Epithelial cell of proximal tubule (primary cell): ENCODE results near the gene GIGYF2. TPM values are rescaled to one million over a fixed set of nuclear protein-coding genes. Genes with fewer than 3 reads are reported as not detected.

Source experiments
- DNase-seq: peaks from one replicate; pipeline ENCODE4 v3.0.0-alpha.2; 2011; ENCODE audit warnings: low read depth
- H3K4me3 ChIP-seq: 2 replicates; pipeline ENCODE4 v1.5.1; 2011; ENCODE audit warnings: low read depth, mild to moderate bottlenecking, low read length
- total RNA-seq: library from RNA; depleted of rRNA; stranded (reverse); fragments of >200 nt; gene quantifications from 2 replicates; pipeline ENCODE4 v1.2.3, GENCODE V29; 2015
- TF ChIP-seq, protein P1 (sequence below): conservative IDR thresholded peaks from 2 replicates; pipeline ENCODE4 v1.5.1; 2012; ENCODE audit warnings: low read depth, mild to moderate bottlenecking, low read length

GIGYF2 gene
- total RNA-seq, 1 donor from 2014 or later = 24.0 TPM

GRCh38 chr2:232659359-232659758 is 37.8 kb upstream of the GIGYF2 start:
- no peak for DNase-seq
- no peak overlapping the region for H3K4me3 ChIP-seq
- TF ChIP-seq, protein P1, sequence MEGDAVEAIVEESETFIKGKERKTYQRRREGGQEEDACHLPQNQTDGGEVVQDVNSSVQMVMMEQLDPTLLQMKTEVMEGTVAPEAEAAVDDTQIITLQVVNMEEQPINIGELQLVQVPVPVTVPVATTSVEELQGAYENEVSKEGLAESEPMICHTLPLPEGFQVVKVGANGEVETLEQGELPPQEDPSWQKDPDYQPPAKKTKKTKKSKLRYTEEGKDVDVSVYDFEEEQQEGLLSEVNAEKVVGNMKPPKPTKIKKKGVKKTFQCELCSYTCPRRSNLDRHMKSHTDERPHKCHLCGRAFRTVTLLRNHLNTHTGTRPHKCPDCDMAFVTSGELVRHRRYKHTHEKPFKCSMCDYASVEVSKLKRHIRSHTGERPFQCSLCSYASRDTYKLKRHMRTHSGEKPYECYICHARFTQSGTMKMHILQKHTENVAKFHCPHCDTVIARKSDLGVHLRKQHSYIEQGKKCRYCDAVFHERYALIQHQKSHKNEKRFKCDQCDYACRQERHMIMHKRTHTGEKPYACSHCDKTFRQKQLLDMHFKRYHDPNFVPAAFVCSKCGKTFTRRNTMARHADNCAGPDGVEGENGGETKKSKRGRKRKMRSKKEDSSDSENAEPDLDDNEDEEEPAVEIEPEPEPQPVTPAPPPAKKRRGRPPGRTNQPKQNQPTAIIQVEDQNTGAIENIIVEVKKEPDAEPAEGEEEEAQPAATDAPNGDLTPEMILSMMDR = no peak

DNA sequence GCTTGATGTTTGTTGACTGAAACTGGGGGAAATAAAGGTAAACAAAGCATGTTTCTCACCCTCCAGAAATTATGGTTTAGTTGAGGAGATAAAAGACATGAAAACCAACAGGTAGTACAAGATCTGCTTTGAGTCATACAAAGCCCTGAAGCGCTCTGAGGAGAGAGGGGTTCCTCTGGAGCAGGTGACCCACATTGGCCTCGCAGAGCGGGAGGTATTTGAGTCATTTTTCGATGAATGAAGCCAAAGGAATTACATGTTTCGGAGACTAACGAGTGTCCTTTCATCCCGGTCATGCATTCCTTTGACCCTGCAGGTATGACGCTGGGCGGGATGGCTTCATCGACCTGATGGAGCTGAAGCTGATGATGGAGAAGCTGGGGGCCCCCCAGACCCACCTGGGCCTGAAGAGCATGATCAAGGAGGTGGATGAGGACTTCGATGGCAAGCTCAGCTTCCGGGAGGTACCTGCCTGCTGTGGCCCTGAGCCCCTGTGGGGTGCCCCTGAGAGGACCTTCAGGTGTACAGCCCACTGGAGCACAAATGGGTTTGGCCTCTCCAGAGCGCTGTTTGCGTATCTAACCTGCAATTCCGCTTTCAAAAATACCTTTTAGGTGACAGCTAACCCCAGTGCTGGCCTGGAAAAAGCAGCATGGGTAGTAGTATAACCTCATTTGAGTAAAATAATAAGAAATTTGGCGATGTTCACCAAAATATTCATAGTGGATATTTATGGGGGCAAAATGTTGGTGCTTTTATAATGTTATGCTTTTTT is 34.5 kb upstream of the GIGYF2 start:
- no peak for DNase-seq
- no peak overlapping the region for H3K4me3 ChIP-seq
- TF ChIP-seq, protein P1 = no peak

GRCh38 chr2:232666051-232666805 is 30.9 kb upstream of the GIGYF2 start:
- TF ChIP-seq, protein P1 = no peak
- no peak for DNase-seq
- no peak overlapping the region for H3K4me3 ChIP-seq

DNA sequence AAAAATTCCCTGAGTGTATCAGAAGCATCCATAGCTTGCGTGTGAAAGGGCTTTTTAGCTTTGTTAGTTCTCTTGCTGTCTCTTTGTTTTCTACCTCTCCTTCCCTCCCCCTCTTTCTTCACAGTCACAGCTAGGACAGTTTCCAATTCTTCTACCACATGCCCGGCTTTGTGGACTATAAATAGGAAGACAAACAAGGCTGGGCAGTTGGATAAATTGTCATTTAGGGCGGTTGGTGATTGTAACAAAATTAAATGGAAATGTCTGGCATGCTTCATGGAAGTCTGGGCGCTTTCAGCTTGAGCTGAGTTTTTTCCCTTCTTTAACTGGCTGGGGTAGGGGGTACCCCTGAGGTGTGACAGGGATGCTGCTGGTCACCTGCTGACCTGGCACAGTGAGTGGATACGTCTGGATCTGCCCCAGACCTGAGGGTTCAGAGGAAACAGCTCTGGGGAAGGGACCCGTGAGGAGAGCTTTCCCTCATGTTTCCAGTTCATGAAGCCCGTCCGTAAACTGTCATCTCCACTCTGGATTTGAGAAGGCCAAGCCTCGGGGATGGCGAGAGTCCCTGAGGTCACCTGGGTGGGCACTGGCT is 29.0 kb upstream of the GIGYF2 start:
- DNase-seq = no peak
- TF ChIP-seq, protein P1 = no peak
- H3K4me3 ChIP-seq = no peak overlapping the region

- TF ChIP-seq, protein P1 = peak; percentile 67
- H3K4me3 ChIP-seq = no peak overlapping the region
- no peak for DNase-seq
Observed at GRCh38 chr2:232668805-232669444, 28.2 kb upstream of the GIGYF2 start.

GRCh38 chr2:232672588-232672987 is 24.5 kb upstream of the GIGYF2 start:
- DNase-seq = no peak
- TF ChIP-seq, protein P1 = no peak
- H3K4me3 ChIP-seq = no peak overlapping the region
